ENCODE results near the gene LCE2B. TPM values are rescaled to one million over a fixed set of nuclear protein-coding genes. Genes with fewer than 3 reads are reported as not detected.
A peak's percentile ranks its signal among the peaks of the same experiment; 100 is the strongest.
"Not testable (repeated sequence)": the region's sequence is repeated elsewhere in the genome, so short reads cannot be mapped to it uniquely, and the experiment has no call there.

The LCE2B gene
- not detected in 2 replicates for total RNA-seq (2014; rRNA removed; shearing (Covaris generic))

- not testable (repeated sequence) for DNase-seq (ENCODE audit: low spot score)
Observed at GRCh38 chr1:152685823-152686222, at the start of gene LCE2B. LCE2B (plus strand) TSS chr1:152686123; CDS start chr1:152686844, 721 bp downstream.

- DNase-seq (ENCODE audit: low spot score), result no peak
Observed at GRCh38 chr1:152640351-152640750, 45.6 kb upstream of the LCE2B start.

GRCh38 chr1:152643945-152644344 is 42.0 kb upstream of the LCE2B start:
- DNase-seq (ENCODE audit: low spot score), result no peak

- no peak for DNase-seq (ENCODE audit: low spot score)
Observed at GRCh38 chr1:152645146-152645545, 40.8 kb upstream of the LCE2B start.

- no peak for DNase-seq (ENCODE audit: low spot score)
Observed at GRCh38 chr1:152646656-152647055, 39.3 kb upstream of the LCE2B start.

- peak; percentile 77 for DNase-seq (ENCODE audit: low spot score)
Observed at GRCh38 chr1:152654110-152654509, 31.8 kb upstream of the LCE2B start.

GRCh38 chr1:152656459-152656858 is 29.5 kb upstream of the LCE2B start:
- DNase-seq (ENCODE audit: low spot score), result no peak

- no peak for DNase-seq (ENCODE audit: low spot score)
Observed at GRCh38 chr1:152657677-152658076, 28.2 kb upstream of the LCE2B start.

GRCh38 chr1:152658649-152659048 is 27.3 kb upstream of the LCE2B start:
- DNase-seq (ENCODE audit: low spot score), result no peak

- no peak for DNase-seq (ENCODE audit: low spot score)
Observed at GRCh38 chr1:152663098-152663497, 22.8 kb upstream of the LCE2B start, which contains the start of gene LCE2D. LCE2D (plus strand) TSS chr1:152663380; CDS start chr1:152664106, 726 bp downstream.

- DNase-seq (ENCODE audit: low spot score), result not testable (repeated sequence)
Observed at GRCh38 chr1:152666171-152666570, 19.8 kb upstream of the LCE2B start.

- no peak for DNase-seq (ENCODE audit: low spot score)
Observed at GRCh38 chr1:152667648-152668047, 18.3 kb upstream of the LCE2B start.

- no peak for DNase-seq (ENCODE audit: low spot score)
Observed at GRCh38 chr1:152673016-152673415, 12.9 kb upstream of the LCE2B start.

GRCh38 chr1:152674983-152675382 is 10.9 kb upstream of the LCE2B start, which contains the start of gene LCE2C:
LCE2C (plus strand) TSS chr1:152675279; CDS start chr1:152676016, 737 bp downstream.
- not testable (repeated sequence) for DNase-seq (ENCODE audit: low spot score)

- DNase-seq (ENCODE audit: low spot score), result no peak
Observed at GRCh38 chr1:152679459-152679858, 6.5 kb upstream of the LCE2B start.

GRCh38 chr1:152681616-152682015 is 4.3 kb upstream of the LCE2B start:
- DNase-seq (ENCODE audit: low spot score), result no peak

- DNase-seq (ENCODE audit: low spot score), result no peak
Observed at GRCh38 chr1:152683846-152684245, 2.1 kb upstream of the LCE2B start.

GRCh38 chr1:152697701-152698600 is 12.0 kb downstream of the LCE2B start, which contains the start of gene LCE2A:
LCE2A (plus strand) TSS chr1:152698345; CDS start chr1:152698902, 557 bp downstream.
- DNase-seq (ENCODE audit: low spot score), result no peak

GRCh38 chr1:152699746-152700145 is 13.8 kb downstream of the LCE2B start:
- no peak for DNase-seq (ENCODE audit: low spot score)

GRCh38 chr1:152707860-152708259 is 21.9 kb downstream of the LCE2B start, which contains the start of gene LCE4A:
LCE4A (plus strand) TSS chr1:152708160; CDS start chr1:152709076, 916 bp downstream.
- DNase-seq (ENCODE audit: low spot score), result no peak

GRCh38 chr1:152718238-152718637 is 32.3 kb downstream of the LCE2B start:
- no peak for DNase-seq (ENCODE audit: low spot score)

GRCh38 chr1:152725261-152725660 is 39.3 kb downstream of the LCE2B start:
- DNase-seq (ENCODE audit: low spot score), result no peak

- DNase-seq (ENCODE audit: low spot score), result no peak
Observed at GRCh38 chr1:152728986-152729385, 43.1 kb downstream of the LCE2B start.
